CD4-positive, alpha-beta T cell (primary cell): Measurements from ENCODE around the gene RAPGEF3. TPM values are rescaled to one million over a fixed set of nuclear protein-coding genes. Genes with fewer than 3 reads are reported as not detected.

Source experiments
- ATAC-seq: fragments of 200-7000 bp; cut with Tn5 transposase; one replicate; pipeline ENCODE4 v1.10.0; 2022; ENCODE audit warnings: mild to moderate bottlenecking; ENCODE audit not compliant: poor library complexity
- CTCF ChIA-PET: fragments of 350-600 bp; sonication (Branson Sonifier 250); formaldehyde crosslinking; loops from one replicate; lab custom pipeline; 2021; ENCODE audit warnings: antibody characterized with exemption, inconsistent platforms; lab: Charles Lee
- POLR2A ChIA-PET: fragments of 350-600 bp; sonication (Branson Sonifier 250); formaldehyde crosslinking; loops from one replicate; lab custom pipeline; 2021; ENCODE audit warnings: antibody characterized with exemption, inconsistent platforms; lab: Charles Lee
- DNase-seq, 14 experiments: peaks; one replicate each; pipeline ENCODE4 v3.0.0-alpha.2; 2013 to 2020; ENCODE audit warnings: mixed read lengths in 2 of 14
- H3K27ac ChIP-seq, 2 donors: one replicate each; pipeline versions ENCODE4 v1.5.1 to v1.7.0; 2013; ENCODE audit warnings: low read length in 2 of 2, low read depth in 1 of 2, mild to moderate bottlenecking in 1 of 2
- H3K27me3 ChIP-seq, 2 experiments: 1 replicate in 1 of 2; 2 replicates in 1 of 2; pipeline versions ENCODE4 v1.6.1 to v1.7.0; 2013; ENCODE audit warnings: low read length in 2 of 2, control low read depth in 1 of 2, mild to moderate bottlenecking in 1 of 2, moderate library complexity in 1 of 2; ENCODE audit not compliant: insufficient read depth in 2 of 2, control insufficient read depth in 1 of 2
- H3K36me3 ChIP-seq: one replicate; pipeline ENCODE4 v1.6.1; 2013; ENCODE audit warnings: low read length, control low read depth; ENCODE audit not compliant: insufficient read depth
- H3K4me1 ChIP-seq: one replicate; pipeline ENCODE4 v1.6.1; 2013; ENCODE audit warnings: low read length, control low read depth; ENCODE audit not compliant: insufficient read depth
- H3K4me3 ChIP-seq: one replicate; pipeline ENCODE4 v1.5.1; 2013; ENCODE audit warnings: mild to moderate bottlenecking, low read length, moderate library complexity
- H3K9me3 ChIP-seq, 2 experiments: 1 replicate in 1 of 2; 2 replicates in 1 of 2; pipeline versions ENCODE4 v1.6.1 to v1.7.0; 2013; ENCODE audit warnings: low read length in 2 of 2, mild to moderate bottlenecking in 2 of 2, control low read depth in 1 of 2, moderate library complexity in 1 of 2; ENCODE audit not compliant: control insufficient read depth in 1 of 2, insufficient read depth in 1 of 2
- H3K27ac Mint-ChIP-seq: one replicate; pipeline ENCODE4 v1.8.0; 2020; ENCODE audit warnings: mixed read lengths
- H3K27me3 Mint-ChIP-seq: one replicate; pipeline ENCODE4 v1.8.0; 2021; ENCODE audit warnings: mixed read lengths
- H3K36me3 Mint-ChIP-seq: one replicate; pipeline ENCODE4 v1.8.0; 2021; ENCODE audit warnings: low read depth, mixed read lengths
- H3K4me1 Mint-ChIP-seq: one replicate; pipeline ENCODE4 v1.8.0; 2021; ENCODE audit warnings: low read depth, mixed read lengths
- H3K4me3 Mint-ChIP-seq: one replicate; pipeline ENCODE4 v1.8.0; 2020; ENCODE audit warnings: mild to moderate bottlenecking, mixed read lengths
- H3K9me3 Mint-ChIP-seq: one replicate; pipeline ENCODE4 v1.8.0; 2020; ENCODE audit warnings: mixed read lengths
- CTCF ChIP-seq: fragments of 200-600 bp; IDR thresholded peaks from one replicate; pipeline ENCODE4 v1.8.0; 2022; ENCODE audit warnings: antibody characterized with exemption, mild to moderate bottlenecking
- intact Hi-C, 2 experiments: fragments of 100-400 bp; cut with DNase I in 1 of 2; cut with micrococcal nuclease in 1 of 2; formaldehyde crosslinking; loops; one replicate each; pipeline versions ENCODE4 v1.15.1 to v1.9.0; 2023 to 2025; cut with DNase I, micrococcal nuclease
- total RNA-seq, 174 experiments: library from RNA in 2 of 174; stranded (reverse) in 2 of 174; gene quantifications; one replicate each; pipeline ENCODE4 v1.2.3 and lab custom pipeline; 2021 to 2026

Gene RAPGEF3
- total RNA-seq, 2 experiments from 2014 or later, result 0.17 to 0.33 TPM

- no peak for TF ChIP-seq CTCF
- ChIA-PET CTCF (interaction anchor here (9.7 kb wide), 1 partner anchor 21 kb away, joined by 69 read pairs; no protein-coding TSS in a partner anchor), POLR2A (interaction anchor here (1.0 kb wide), 1 partner anchor 9 kb away, joined by 3 read pairs; the partner anchor contains the start of gene SLC48A1)
Measured at GRCh38 chr12:47763481-47764346, 5.0 kb upstream of the RAPGEF3 start.

DNA sequence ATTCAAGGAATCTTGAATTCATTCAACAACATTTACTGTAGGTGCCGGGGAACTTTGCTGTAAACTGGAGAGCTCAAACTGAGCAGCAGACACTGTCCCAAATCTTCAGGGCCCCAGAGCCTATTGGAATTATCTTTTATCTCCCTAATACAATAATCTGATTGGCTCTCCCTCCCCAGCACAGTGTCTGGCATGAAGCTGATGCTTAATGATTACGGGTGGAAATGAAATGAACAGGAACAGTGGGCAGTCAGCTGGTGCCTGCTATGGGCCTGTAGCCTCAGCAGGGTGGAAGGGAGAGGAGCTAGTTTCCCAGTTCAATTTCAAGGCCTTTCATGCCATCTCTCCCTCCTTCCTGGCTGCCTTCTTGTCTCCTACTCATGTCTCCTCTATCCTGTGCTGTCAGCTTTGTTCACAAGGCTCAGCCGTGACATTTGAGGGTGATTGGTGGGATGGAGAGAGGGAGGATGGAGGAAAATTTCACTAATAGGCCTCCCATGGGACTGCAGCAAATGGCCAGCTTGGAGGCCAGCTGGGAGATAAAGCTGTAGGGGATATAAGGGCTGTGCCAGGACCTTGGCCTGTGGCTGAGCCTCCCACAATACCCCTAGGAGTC lies 4.3 kb upstream of the RAPGEF3 start:
- Histone ChIP-seq H3K4me1 (peaks cover 27% of the 10 kb centered on the region), H3K9me3 (no peaks in the 10 kb centered on the region), H3K4me3 (no peak overlapping the region), H3K36me3 (no peaks in the 10 kb centered on the region), H3K27ac (no peak overlapping the region), H3K27me3 (no peaks in the 10 kb centered on the region)
- Mint-ChIP-seq H3K36me3 (no peaks in the 10 kb centered on the region), H3K9me3 (no peaks in the 10 kb centered on the region), H3K4me1 (peaks cover 22% of the 10 kb centered on the region), H3K27ac (no peak overlapping the region), H3K27me3 (no peaks in the 10 kb centered on the region), H3K4me3 (no peak overlapping the region)
- ATAC-seq (no peak), DNase-seq (no peak)
- intact Hi-C loops, result no loop called here
- no peak for TF ChIP-seq CTCF
- POLR2A ChIA-PET, result interaction anchor here (1.0 kb wide), 1 partner anchor 10 kb away, joined by 3 read pairs; the partner anchor contains the start of gene SLC48A1
- CTCF ChIA-PET, result interaction anchor here (9.7 kb wide), 1 partner anchor 20 kb away, joined by 69 read pairs; no protein-coding TSS in a partner anchor

More at GRCh38 chr12:47763481-47764346, 5.0 kb upstream of the RAPGEF3 start:
- Histone ChIP-seq H3K4me3 (no peak overlapping the region), H3K4me1 (peaks cover 19% of the 10 kb centered on the region), H3K27me3 (no peaks in the 10 kb centered on the region), H3K9me3 (no peaks in the 10 kb centered on the region), H3K36me3 (no peaks in the 10 kb centered on the region), H3K27ac (no peak overlapping the region)
- intact Hi-C loops, result no loop called here
- Mint-ChIP-seq H3K27me3 (no peaks in the 10 kb centered on the region), H3K36me3 (no peaks in the 10 kb centered on the region), H3K4me3 (no peak overlapping the region), H3K9me3 (no peaks in the 10 kb centered on the region), H3K27ac (no peak overlapping the region), H3K4me1 (peaks cover 16% of the 10 kb centered on the region)
- DNase-seq, result no peak
- ATAC-seq, result no peak

DNA sequence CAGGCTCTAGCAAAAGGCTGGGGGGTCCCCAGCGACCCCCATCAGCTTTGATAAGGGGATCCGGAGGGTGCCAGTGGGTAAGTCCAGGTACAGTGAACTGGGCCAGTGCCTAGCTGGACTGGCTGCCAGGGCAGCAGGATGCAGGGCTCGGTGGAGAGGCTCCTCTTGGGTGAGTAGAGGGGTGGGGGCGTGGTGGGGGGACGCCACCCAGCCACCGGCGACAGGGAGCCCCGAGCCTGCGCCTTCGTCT lies 171 bp downstream of the RAPGEF3 start:
- Histone ChIP-seq H3K27ac (no peak overlapping the region), H3K27me3 (no peaks in the 10 kb centered on the region), H3K4me3 (peak overlapping the region; percentile 68), H3K36me3 (no peaks in the 10 kb centered on the region), H3K4me1 (peaks cover 42% of the 10 kb centered on the region), H3K9me3 (no peaks in the 10 kb centered on the region)
- ATAC-seq, result no peak
- Mint-ChIP-seq H3K4me3 (peak overlapping the region; percentile 73), H3K36me3 (no peaks in the 10 kb centered on the region), H3K27ac (no peak overlapping the region), H3K4me1 (peaks cover 24% of the 10 kb centered on the region), H3K27me3 (no peaks in the 10 kb centered on the region), H3K9me3 (no peaks in the 10 kb centered on the region)
- TF ChIP-seq CTCF, result no peak
- POLR2A ChIA-PET, result interaction anchor here (0.7 to 2.1 kb wide), 7 partner anchors 9 to 80 kb away, joined by 3 to 11 read pairs (median 4); partner anchors contain the start of gene SLC48A1
- intact Hi-C loops, result no loop called here
- no peak for DNase-seq
- CTCF ChIA-PET, result interaction anchor here (1.2 to 9.7 kb wide), 5 partner anchors 9 to 43 kb away, joined by 4 to 69 read pairs (median 6); partner anchors contain the start of gene SLC48A1
